ENCODE results near the gene MLC1.

Gene MLC1

GRCh38 chr22:50078246-50078645 is 7.0 kb downstream of the MLC1 start:
- no peak for DNase-seq (ENCODE audit: low read depth in 1 of 2, low spot score in 1 of 2)

- DNase-seq (ENCODE audit: low read depth in 1 of 2, low spot score in 1 of 2): no peak
Observed at GRCh38 chr22:50076646-50077535, 8.3 kb downstream of the MLC1 start.

GRCh38 chr22:50074551-50075530 is 10.4 kb downstream of the MLC1 start:
- no peak for DNase-seq (ENCODE audit: low read depth in 1 of 2, low spot score in 1 of 2)

- DNase-seq (ENCODE audit: low read depth in 1 of 2, low spot score in 1 of 2): no peak
Observed at GRCh38 chr22:50074056-50074455, 11.2 kb downstream of the MLC1 start.

- DNase-seq (ENCODE audit: low read depth in 1 of 2, low spot score in 1 of 2): no peak
Observed at GRCh38 chr22:50072714-50073538, 12.3 kb downstream of the MLC1 start.

GRCh38 chr22:50072167-50072555 is 13.1 kb downstream of the MLC1 start:
- no peak for DNase-seq (ENCODE audit: low read depth in 1 of 2, low spot score in 1 of 2)

GRCh38 chr22:50071432-50072166 is 13.6 kb downstream of the MLC1 start:
- no peak for DNase-seq (ENCODE audit: low read depth in 1 of 2, low spot score in 1 of 2)

- no peak for DNase-seq (ENCODE audit: low read depth in 1 of 2, low spot score in 1 of 2)
Observed at GRCh38 chr22:50070366-50070765, 14.9 kb downstream of the MLC1 start.

- no peak for DNase-seq (ENCODE audit: low read depth in 1 of 2, low spot score in 1 of 2)
Observed at GRCh38 chr22:50068096-50068495, 17.1 kb downstream of the MLC1 start.

- no peak for DNase-seq (ENCODE audit: low read depth in 1 of 2, low spot score in 1 of 2)
Observed at GRCh38 chr22:50067244-50067643, 18.0 kb downstream of the MLC1 start.

GRCh38 chr22:50064453-50064852 is 20.8 kb downstream of the MLC1 start:
- no peak for DNase-seq (ENCODE audit: low read depth in 1 of 2, low spot score in 1 of 2)

GRCh38 chr22:50063589-50064393 is 21.4 kb downstream of the MLC1 start:
- DNase-seq (ENCODE audit: low read depth in 1 of 2, low spot score in 1 of 2): no peak

- no peak for DNase-seq (ENCODE audit: low read depth in 1 of 2, low spot score in 1 of 2)
Observed at GRCh38 chr22:50062509-50063135, 22.6 kb downstream of the MLC1 start.

- no peak for DNase-seq (ENCODE audit: low read depth in 1 of 2, low spot score in 1 of 2)
Observed at GRCh38 chr22:50061824-50062355, 23.3 kb downstream of the MLC1 start.

- DNase-seq (ENCODE audit: low read depth in 1 of 2, low spot score in 1 of 2): no peak
Observed at GRCh38 chr22:50061141-50061823, 23.9 kb downstream of the MLC1 start.

GRCh38 chr22:50060441-50061140 is 24.6 kb downstream of the MLC1 start:
- no peak for DNase-seq (ENCODE audit: low read depth in 1 of 2, low spot score in 1 of 2)

- no peak for DNase-seq (ENCODE audit: low read depth in 1 of 2, low spot score in 1 of 2)
Observed at GRCh38 chr22:50059881-50060262, 25.4 kb downstream of the MLC1 start.

Data from stimulated activated CD4-positive, alpha-beta T cell treated with anti-CD3 and anti-CD28 coated beads, Interleukin-15, amount 100 ng/mL, for 1 hour (primary cell).